ENCODE data around the gene KRTAP10-1.

- TF ChIP-seq CTCF (IDR thresholded peaks at IDR 0.05; ENCODE audit: low read length): no peak
- TF ChIP-seq EZH2 (IDR thresholded peaks at IDR 0.05; ENCODE audit: borderline replicate concordance, low read length): no peak
Measured at GRCh38 chr21:44529503-44530125, 10.4 kb downstream of the KRTAP10-1 start.

Measured in OCI-LY1 (cell line).